Measurements from ENCODE around the gene GPR84. TPM values are rescaled to one million over a fixed set of nuclear protein-coding genes. Genes with fewer than 3 reads are reported as not detected.

Gene GPR84
- total RNA-seq, 2 donors from 2014 or later, result 0.95 to 2.3 TPM

GRCh38 chr12:54394986-54395385, 30.7 kb upstream of the GPR84 start:
- no peak for DNase-seq (ENCODE audit: low spot score)
- no peak for TF ChIP-seq CTCF (IDR thresholded peaks at IDR 0.05)
- no peaks in the 10 kb centered on the region for H3K27me3 ChIP-seq (replicated peaks; ENCODE audit: insufficient read depth)
- peaks cover 0 to 14% of the 10 kb centered on the region in 2 donors for H3K4me1 ChIP-seq (ENCODE audit: control insufficient read depth in 1 of 2, low read depth in 2 of 2)
- H3K4me3 ChIP-seq, result no peak overlapping the region
- ATAC-seq (ENCODE audit: insufficient number of reproducible peaks, low FRiP score, low read depth), result no peak
- H3K9me3 ChIP-seq, result no peaks in the 10 kb centered on the region
- H3K36me3 ChIP-seq, result peaks cover 58% of the 10 kb centered on the region
- H3K27ac ChIP-seq, result peak overlapping the region in 1 of 2 donors; percentile 62

GRCh38 chr12:54394281-54394719, 30.0 kb upstream of the GPR84 start:
- no peak for DNase-seq (ENCODE audit: low spot score)

GRCh38 chr12:54393743-54394142, 29.5 kb upstream of the GPR84 start:
- peaks cover 45% of the 10 kb centered on the region for H3K36me3 ChIP-seq
- no peaks in the 10 kb centered on the region for H3K9me3 ChIP-seq
- no peak overlapping the region for H3K27ac ChIP-seq
- peaks cover 0 to 14% of the 10 kb centered on the region in 2 donors for H3K4me1 ChIP-seq (ENCODE audit: control insufficient read depth in 1 of 2, low read depth in 2 of 2)
- no peaks in the 10 kb centered on the region for H3K27me3 ChIP-seq (replicated peaks; ENCODE audit: insufficient read depth)
- no peak for ATAC-seq (ENCODE audit: insufficient number of reproducible peaks, low FRiP score, low read depth)
- H3K4me3 ChIP-seq, result no peak overlapping the region
- DNase-seq (ENCODE audit: low spot score), result no peak
- no peak for TF ChIP-seq CTCF (IDR thresholded peaks at IDR 0.05)

More at GRCh38 chr12:54394281-54394719, 30.0 kb upstream of the GPR84 start:
- no peaks in the 10 kb centered on the region for H3K27me3 ChIP-seq (replicated peaks; ENCODE audit: insufficient read depth)
- H3K4me3 ChIP-seq, result no peak overlapping the region
- H3K27ac ChIP-seq, result no peak overlapping the region
- no peaks in the 10 kb centered on the region for H3K9me3 ChIP-seq
- H3K36me3 ChIP-seq, result peaks cover 51% of the 10 kb centered on the region
- ATAC-seq (ENCODE audit: insufficient number of reproducible peaks, low FRiP score, low read depth), result no peak
- peak; percentile 62 for TF ChIP-seq CTCF (IDR thresholded peaks at IDR 0.05)
- peaks cover 0 to 14% of the 10 kb centered on the region in 2 donors for H3K4me1 ChIP-seq (ENCODE audit: control insufficient read depth in 1 of 2, low read depth in 2 of 2)

- H3K9me3 ChIP-seq, result no peaks in the 10 kb centered on the region
- H3K36me3 ChIP-seq, result peaks cover 40% of the 10 kb centered on the region
- no peak overlapping the region for H3K27ac ChIP-seq
- H3K27me3 ChIP-seq (replicated peaks; ENCODE audit: insufficient read depth), result no peaks in the 10 kb centered on the region
- DNase-seq (ENCODE audit: low spot score) (no peak), ATAC-seq (ENCODE audit: insufficient number of reproducible peaks, low FRiP score, low read depth) (no peak)
- H3K4me3 ChIP-seq, result no peak overlapping the region
- no peak for TF ChIP-seq CTCF (IDR thresholded peaks at IDR 0.05)
- peaks cover 0 to 14% of the 10 kb centered on the region in 2 donors for H3K4me1 ChIP-seq (ENCODE audit: control insufficient read depth in 1 of 2, low read depth in 2 of 2)
Observed at GRCh38 chr12:54393207-54393609, 28.9 kb upstream of the GPR84 start.

- TF ChIP-seq CTCF (IDR thresholded peaks at IDR 0.05), result no peak
- Histone ChIP-seq H3K9me3 (no peaks in the 10 kb centered on the region), H3K36me3 (peaks cover 34% of the 10 kb centered on the region), H3K27me3 (replicated peaks; ENCODE audit: insufficient read depth) (no peaks in the 10 kb centered on the region), H3K27ac (no peak overlapping the region), H3K4me1 (ENCODE audit: control insufficient read depth in 1 of 2, low read depth in 2 of 2) (peaks cover 0 to 14% of the 10 kb centered on the region in 2 donors), H3K4me3 (no peak overlapping the region)
- ATAC-seq (ENCODE audit: insufficient number of reproducible peaks, low FRiP score, low read depth) (no peak), DNase-seq (ENCODE audit: low spot score) (no peak)
Observed at GRCh38 chr12:54392485-54393206, 28.4 kb upstream of the GPR84 start.
